Middle frontal gyrus (tissue), 1 donor: ENCODE results near the gene PRODH.
"Not testable (repeated sequence)": the region's sequence is repeated elsewhere in the genome, so short reads cannot be mapped to it uniquely, and the experiment has no call there.

Experiments
- DNase-seq: peaks from one replicate; pipeline ENCODE4 v3.0.0-alpha.2; 2015; ENCODE audit warnings: low spot score; ENCODE audit errors: extremely low spot score

Gene PRODH

GRCh38 chr22:18935889-18936529 lies at the start of gene PRODH:
TSS of gene PRODH (minus strand) at chr22:18936293. CDS start at chr22:18936287, 6 bp downstream.
- no peak for DNase-seq

GRCh38 chr22:18985780-18986179 lies 49.7 kb upstream of the PRODH start:
- DNase-seq = no peak

GRCh38 chr22:18984564-18984963 lies 48.5 kb upstream of the PRODH start:
- DNase-seq = no peak

- DNase-seq = no peak
These were observed 47.1 kb upstream of the PRODH start for GRCh38 chr22:18983120-18983651.

GRCh38 chr22:18980829-18981228 lies 44.7 kb upstream of the PRODH start:
- DNase-seq = no peak

GRCh38 chr22:18979957-18980356 lies 43.9 kb upstream of the PRODH start:
- DNase-seq = no peak

GRCh38 chr22:18978506-18978905 lies 42.4 kb upstream of the PRODH start:
- no peak for DNase-seq

- DNase-seq = no peak
These were observed 41.8 kb upstream of the PRODH start for GRCh38 chr22:18977824-18978425.

GRCh38 chr22:18976197-18976751 lies 40.2 kb upstream of the PRODH start:
- no peak for DNase-seq

- DNase-seq = no peak
These were observed 39.5 kb upstream of the PRODH start for GRCh38 chr22:18975434-18976196.

GRCh38 chr22:18974477-18975180 lies 38.5 kb upstream of the PRODH start:
- no peak for DNase-seq

- no peak for DNase-seq
These were observed 37.4 kb upstream of the PRODH start for GRCh38 chr22:18973264-18974031.

- not testable (repeated sequence) for DNase-seq
These were observed 36.5 kb upstream of the PRODH start for GRCh38 chr22:18972591-18972990.

GRCh38 chr22:18972029-18972428 lies 35.9 kb upstream of the PRODH start:
- not testable (repeated sequence) for DNase-seq

GRCh38 chr22:18971321-18971751 lies 35.2 kb upstream of the PRODH start:
- no peak for DNase-seq

GRCh38 chr22:18970948-18971315 lies 34.8 kb upstream of the PRODH start:
- DNase-seq = no peak

- DNase-seq = no peak
These were observed 34.3 kb upstream of the PRODH start for GRCh38 chr22:18970176-18970947.

- not testable (repeated sequence) for DNase-seq
These were observed 33.3 kb upstream of the PRODH start for GRCh38 chr22:18969158-18969942.
